H9 (cell line): ENCODE measurements around the gene GPR146. TPM values are rescaled to one million over a fixed set of nuclear protein-coding genes. Genes with fewer than 3 reads are reported as not detected.

ENCODE experiments used
- DNase-seq: peaks from one replicate; pipeline ENCODE4 v3.0.0-alpha.2; 2017
- H2AFZ ChIP-seq: one replicate; pipeline ENCODE4 v1.6.1; 2013; ENCODE audit warnings: mild to moderate bottlenecking, low read length, control low read depth, moderate library complexity
- H2AK5ac ChIP-seq: 2 replicates; pipeline ENCODE4 v1.6.1; 2013; ENCODE audit warnings: low read length, control low read depth, mixed read lengths; ENCODE audit not compliant: insufficient read length
- H2BK120ac ChIP-seq: one replicate; pipeline ENCODE4 v1.6.1; 2013; ENCODE audit warnings: low read depth, mild to moderate bottlenecking, low read length, control low read depth, inconsistent platforms; ENCODE audit not compliant: poor library complexity, severe bottlenecking
- H2BK12ac ChIP-seq: 2 replicates; pipeline ENCODE4 v1.6.1; 2013; ENCODE audit warnings: low read length, control low read depth, mixed read lengths, low read depth; ENCODE audit not compliant: insufficient read length
- H2BK15ac ChIP-seq: 2 replicates; pipeline ENCODE4 v1.6.1; 2013; ENCODE audit warnings: low read depth, low read length, control low read depth
- H2BK20ac ChIP-seq: one replicate; pipeline ENCODE4 v1.6.1; 2013; ENCODE audit warnings: low read depth, mild to moderate bottlenecking, low read length, control low read depth, inconsistent platforms; ENCODE audit not compliant: poor library complexity, severe bottlenecking
- H2BK5ac ChIP-seq: 2 replicates; pipeline ENCODE4 v1.6.1; 2013; ENCODE audit warnings: low read length, control low read depth, mixed read lengths; ENCODE audit not compliant: insufficient read length
- H3K14ac ChIP-seq: 2 replicates; pipeline ENCODE4 v1.6.1; 2013; ENCODE audit warnings: low read length, control low read depth; ENCODE audit not compliant: insufficient read depth
- H3K18ac ChIP-seq: 2 replicates; pipeline ENCODE4 v1.6.1; 2013; ENCODE audit warnings: low read depth, mild to moderate bottlenecking, mixed read lengths, low read length, control low read depth; ENCODE audit not compliant: insufficient read length
- H3K23ac ChIP-seq: 2 replicates; pipeline ENCODE4 v1.6.1; 2013; ENCODE audit warnings: low read length, control low read depth, mixed read lengths, low read depth; ENCODE audit not compliant: insufficient read length
- H3K23me2 ChIP-seq: 2 replicates; pipeline ENCODE4 v1.6.1; 2013; ENCODE audit warnings: low read depth, mild to moderate bottlenecking, mixed read lengths, low read length, control low read depth; ENCODE audit not compliant: insufficient read length, poor library complexity, severe bottlenecking
- H3K27ac ChIP-seq: 2 replicates; pipeline ENCODE4 v1.5.1; 2013; ENCODE audit warnings: low read length, control low read depth, mixed read lengths, low read depth; ENCODE audit not compliant: insufficient read length
- H3K27me3 ChIP-seq: 2 replicates; pipeline ENCODE4 v1.6.1; 2013; ENCODE audit warnings: low read length, control low read depth, inconsistent platforms; ENCODE audit not compliant: insufficient read depth
- H3K4ac ChIP-seq: 2 replicates; pipeline ENCODE4 v1.6.1; 2013; ENCODE audit warnings: low read depth, mild to moderate bottlenecking, control low read depth, inconsistent platforms, low read length, moderate library complexity
- H3K4me1 ChIP-seq: 2 replicates; pipeline ENCODE4 v1.6.1; 2013; ENCODE audit warnings: low read length, control low read depth, inconsistent platforms; ENCODE audit not compliant: insufficient read depth
- H3K4me2 ChIP-seq: 2 replicates; pipeline ENCODE4 v1.6.1; 2013; ENCODE audit warnings: low read length, control low read depth, mixed read lengths; ENCODE audit not compliant: insufficient read length, insufficient read depth
- H3K56ac ChIP-seq: 2 replicates; pipeline ENCODE4 v1.6.1; 2013; ENCODE audit warnings: low read depth, mild to moderate bottlenecking, mixed read lengths, low read length, control low read depth; ENCODE audit not compliant: insufficient read length
- H3K79me1 ChIP-seq: 2 replicates; pipeline ENCODE4 v1.6.1; 2013; ENCODE audit warnings: low read depth, mild to moderate bottlenecking, moderate library complexity, low read length, control low read depth, inconsistent platforms; ENCODE audit not compliant: insufficient read depth, poor library complexity, severe bottlenecking
- H3K79me2 ChIP-seq: 2 replicates; pipeline ENCODE4 v1.6.1; 2013; ENCODE audit warnings: low read length, control low read depth, inconsistent platforms; ENCODE audit not compliant: insufficient read depth
- H3K9ac ChIP-seq: 2 replicates; pipeline ENCODE4 v1.6.1; 2013; ENCODE audit warnings: low read length, control low read depth, mixed read lengths; ENCODE audit not compliant: insufficient read length; ENCODE audit errors: extremely low read depth
- H3K9me3 ChIP-seq: one replicate; pipeline ENCODE4 v1.6.1; 2013; ENCODE audit warnings: low read depth, low read length, inconsistent platforms; ENCODE audit not compliant: control insufficient read depth
- H3T11ph ChIP-seq: one replicate; pipeline ENCODE4 v1.6.1; 2013; ENCODE audit warnings: mild to moderate bottlenecking, low read length, control low read depth, inconsistent platforms
- H4K20me1 ChIP-seq: one replicate; pipeline ENCODE4 v1.6.1; 2013; ENCODE audit not compliant: control insufficient read depth, insufficient read length, insufficient read depth
- H4K5ac ChIP-seq: 2 replicates; pipeline ENCODE4 v1.6.1; 2013; ENCODE audit warnings: low read depth, mild to moderate bottlenecking, mixed read lengths, low read length, control low read depth; ENCODE audit not compliant: insufficient read length
- H4K8ac ChIP-seq: replicated peaks from 2 replicates; pipeline ENCODE4 v1.6.1; 2013; ENCODE audit warnings: low read length, control low read depth, mixed read lengths, low read depth; ENCODE audit not compliant: insufficient read length
- H4K91ac ChIP-seq: 2 replicates; pipeline ENCODE4 v1.6.1; 2013; ENCODE audit warnings: low read depth, mild to moderate bottlenecking, moderate library complexity, mixed read lengths, low read length, control low read depth; ENCODE audit not compliant: insufficient read length
- H3K27ac Mint-ChIP-seq, 3 experiments: 2 replicates in 2 of 3; 3 replicates in 1 of 3; pipeline ENCODE4 v1.8.0; 2020 to 2021; ENCODE audit warnings: mixed read lengths in 3 of 3, mild to moderate bottlenecking in 1 of 3, moderate library complexity in 1 of 3
- H3K27me3 Mint-ChIP-seq: 2 replicates; pipeline ENCODE4 v1.8.0; 2021; ENCODE audit warnings: low read depth, mild to moderate bottlenecking, moderate library complexity, mixed read lengths
- H3K36me3 Mint-ChIP-seq, 3 experiments: 2 replicates in 2 of 3; 3 replicates in 1 of 3; pipeline ENCODE4 v1.8.0; 2020 to 2021; ENCODE audit warnings: low read depth in 3 of 3, mixed read lengths in 3 of 3; ENCODE audit not compliant: insufficient read depth in 1 of 3
- H3K4me1 Mint-ChIP-seq, 2 experiments: 2 replicates each; pipeline ENCODE4 v1.8.0; 2020; ENCODE audit warnings: mixed read lengths in 2 of 2
- H3K4me3 Mint-ChIP-seq, 2 experiments: 2 replicates in 1 of 2; 3 replicates in 1 of 2; pipeline ENCODE4 v1.8.0; 2020 to 2021; ENCODE audit warnings: mild to moderate bottlenecking in 2 of 2, mixed read lengths in 2 of 2, moderate library complexity in 1 of 2
- H3K9me3 Mint-ChIP-seq, 2 experiments: 2 replicates in 1 of 2; 3 replicates in 1 of 2; pipeline ENCODE4 v1.8.0; 2020; ENCODE audit warnings: mild to moderate bottlenecking in 2 of 2, mixed read lengths in 2 of 2, moderate library complexity in 1 of 2
- WGBS: extraction: QIAGEN DNeasy Blood & Tissue Kit; methylation state at CpG from one replicate; pipeline ENCODE4 v1.1.7; 2013; ENCODE audit warnings: missing lambda C conversion rate, low lambda C conversion rate, mixed read lengths; ENCODE audit not compliant: insufficient read length; ENCODE audit errors: extremely low coverage; 5-methylcytosine and 5-hydroxymethylcytosine counted together
- total RNA-seq: library from RNA; stranded (reverse); gene quantifications from 2 replicates; pipeline ENCODE4 v1.2.1, GENCODE V29; 2021
- TF ChIP-seq, protein P1 (sequence below): fragments of 200-600 bp; sonication (generic); conservative IDR thresholded peaks from 3 replicates; pipeline ENCODE4 v1.8.0; 2021; ENCODE audit warnings: antibody characterized with exemption, mild to moderate bottlenecking

The GPR146 gene
- total RNA-seq, 1 experiment from 2014 or later, result 1.4 TPM

- no CpG with 5 or more reads among the region's 20 CpGs for WGBS
- H3K9me3 Mint-ChIP-seq, result no peaks in the 10 kb centered on the region
These were observed 17.6 kb upstream of the GPR146 start for GRCh38 chr7:1026721-1027161.

More at GRCh38 chr7:1026721-1027161, 17.6 kb upstream of the GPR146 start:
- peaks cover 2% of the 10 kb centered on the region; the same call in 1 of the 2 replicates for H3K27me3 Mint-ChIP-seq
- no peak overlapping the region for H3K27ac ChIP-seq
- H3K9ac ChIP-seq, result no peak overlapping the region
- no peaks in the 10 kb centered on the region for H3K9me3 ChIP-seq
- no peaks in the 10 kb centered on the region for H3K79me2 ChIP-seq
- no peaks in the 10 kb centered on the region for H3K23me2 ChIP-seq
- H2BK20ac ChIP-seq, result no peak overlapping the region
- H2BK5ac ChIP-seq, result no peak overlapping the region
- H4K8ac ChIP-seq, result no peak overlapping the region
- peaks cover 13 to 25% of the 10 kb centered on the region in 2 experiments for H3K4me1 Mint-ChIP-seq
- H3K23ac ChIP-seq, result no peak overlapping the region
- H3K79me1 ChIP-seq, result no peaks in the 10 kb centered on the region
- no peak overlapping the region for H3T11ph ChIP-seq
- TF ChIP-seq, protein P1, sequence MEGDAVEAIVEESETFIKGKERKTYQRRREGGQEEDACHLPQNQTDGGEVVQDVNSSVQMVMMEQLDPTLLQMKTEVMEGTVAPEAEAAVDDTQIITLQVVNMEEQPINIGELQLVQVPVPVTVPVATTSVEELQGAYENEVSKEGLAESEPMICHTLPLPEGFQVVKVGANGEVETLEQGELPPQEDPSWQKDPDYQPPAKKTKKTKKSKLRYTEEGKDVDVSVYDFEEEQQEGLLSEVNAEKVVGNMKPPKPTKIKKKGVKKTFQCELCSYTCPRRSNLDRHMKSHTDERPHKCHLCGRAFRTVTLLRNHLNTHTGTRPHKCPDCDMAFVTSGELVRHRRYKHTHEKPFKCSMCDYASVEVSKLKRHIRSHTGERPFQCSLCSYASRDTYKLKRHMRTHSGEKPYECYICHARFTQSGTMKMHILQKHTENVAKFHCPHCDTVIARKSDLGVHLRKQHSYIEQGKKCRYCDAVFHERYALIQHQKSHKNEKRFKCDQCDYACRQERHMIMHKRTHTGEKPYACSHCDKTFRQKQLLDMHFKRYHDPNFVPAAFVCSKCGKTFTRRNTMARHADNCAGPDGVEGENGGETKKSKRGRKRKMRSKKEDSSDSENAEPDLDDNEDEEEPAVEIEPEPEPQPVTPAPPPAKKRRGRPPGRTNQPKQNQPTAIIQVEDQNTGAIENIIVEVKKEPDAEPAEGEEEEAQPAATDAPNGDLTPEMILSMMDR, result no peak
- no peak overlapping the region for H2AFZ ChIP-seq
- no peak overlapping the region for H2AK5ac ChIP-seq
- H2BK15ac ChIP-seq, result no peak overlapping the region
- H3K14ac ChIP-seq, result no peak overlapping the region
- H3K56ac ChIP-seq, result no peak overlapping the region
- peak overlapping the region; percentile 34 to 62 for H3K4me3 Mint-ChIP-seq
- no peak overlapping the region for H4K5ac ChIP-seq
- no peaks in the 10 kb centered on the region for H3K4me1 ChIP-seq
- no peak overlapping the region for H3K27ac Mint-ChIP-seq
- peaks cover 1 to 23% (median 4%) of the 10 kb centered on the region in 3 experiments for H3K36me3 Mint-ChIP-seq
- H3K27me3 ChIP-seq, result no peaks in the 10 kb centered on the region
- no peak overlapping the region for H3K18ac ChIP-seq
- H4K91ac ChIP-seq, result no peak overlapping the region
- no peak for DNase-seq
- H2BK12ac ChIP-seq, result no peak overlapping the region
- no peaks in the 10 kb centered on the region for H4K20me1 ChIP-seq
- no peak overlapping the region for H3K4ac ChIP-seq
- no peak overlapping the region for H3K4me2 ChIP-seq
- H2BK120ac ChIP-seq, result no peak overlapping the region
